HCT116 (cell line): ENCODE measurements around the gene FOSB. TPM values are rescaled to one million over a fixed set of nuclear protein-coding genes. Genes with fewer than 3 reads are reported as not detected.

Experiments
- ATAC-seq: fragments of 200-7000 bp; cut with Tn5 transposase; 2 replicates; pipeline ENCODE4 v1.9.1; 2020; ENCODE audit warnings: mild to moderate bottlenecking, moderate library complexity
- BruUV-seq: library from RNA; stranded (reverse); fragments of 400-500 nt; replicated peaks from 2 replicates; lab custom pipeline; 2021; lab: Mats Ljungman, UMichigan
- CTCF ChIA-PET: fragments of 300-600 bp; sonication (Branson Sonifier 250); formaldehyde crosslinking; loops from one replicate; lab custom pipeline; 2021; ENCODE audit warnings: antibody characterized with exemption; lab: Charles Lee
- POLR2A ChIA-PET: fragments of 300-600, 350-600 bp; sonication (Branson Sonifier 250); formaldehyde crosslinking; loops from one replicate; lab custom pipeline; 2021; ENCODE audit warnings: antibody characterized with exemption; lab: Charles Lee
- RAD21 ChIA-PET, 2 experiments: fragments of 300-600 bp; sonication (Branson Sonifier 250); formaldehyde crosslinking; loops; one replicate each; lab custom pipeline; 2023; ENCODE audit warnings: low total read pairs in 2 of 2; ENCODE audit not compliant: uncharacterized antibody in 2 of 2, unreplicated experiment in 2 of 2, low non-redundant PET in 1 of 2; lab: Charles Lee
- DNase-seq: peaks from one replicate; pipeline ENCODE4 v3.0.0-alpha.2; 2010; ENCODE audit warnings: low read depth, low spot score
- H2AFZ ChIP-seq: fragments of 200-600 bp; shearing (Covaris generic), sonication (generic); 2 replicates; pipeline ENCODE4 v1.6.1; 2017; ENCODE audit warnings: low read depth, mixed run types, mixed read lengths, antibody characterized with exemption, low read length; ENCODE audit not compliant: poor library complexity, severe bottlenecking
- H3K27ac ChIP-seq: 2 replicates; pipeline ENCODE4 v1.5.1; 2012; ENCODE audit warnings: low read depth, low read length
- H3K27me3 ChIP-seq: fragments of 200-600 bp; sonication (generic); 2 replicates; pipeline ENCODE4 v1.6.1; 2016; ENCODE audit warnings: mixed run types, low read length, mixed read lengths; ENCODE audit not compliant: insufficient read depth
- H3K36me3 ChIP-seq, 2 experiments: fragments of 200-500 bp in 1 of 2; fragments of 200-600 bp in 1 of 2; sonication (Bioruptor generic) in 1 of 2; sonication (generic) in 1 of 2; 2 replicates each; pipeline versions ENCODE4 v1.5.1 to v1.6.1; 2014 to 2016; ENCODE audit warnings: low read length in 2 of 2, inconsistent platforms in 1 of 2, mixed read lengths in 1 of 2, mixed run types in 1 of 2; ENCODE audit not compliant: insufficient read depth in 2 of 2, control insufficient read depth in 1 of 2
- H3K4me1 ChIP-seq, 2 experiments: fragments of 200-600 bp in 1 of 2; sonication (generic) in 1 of 2; 2 replicates each; pipeline versions ENCODE4 v1.5.1 to v1.6.1; 2012 to 2017; ENCODE audit warnings: low read length in 2 of 2, inconsistent platforms in 1 of 2, mild to moderate bottlenecking in 1 of 2, mixed read lengths in 1 of 2, mixed run types in 1 of 2, moderate library complexity in 1 of 2; ENCODE audit not compliant: insufficient read depth in 2 of 2, control insufficient read depth in 1 of 2
- H3K4me2 ChIP-seq: fragments of 200-600 bp; sonication (generic); 2 replicates; pipeline ENCODE4 v1.6.1; 2017; ENCODE audit warnings: mixed run types, low read length, mixed read lengths
- H3K4me3 ChIP-seq, 2 experiments: fragments of 200-600 bp in 1 of 2; sonication (generic) in 1 of 2; replicated peaks in 1 of 2; 2 replicates each; pipeline ENCODE4 v1.5.1; 2011 to 2016; ENCODE audit warnings: low read length in 2 of 2, control low read depth in 1 of 2, low read depth in 1 of 2, mild to moderate bottlenecking in 1 of 2, mixed read lengths in 1 of 2, mixed run types in 1 of 2
- H3K79me2 ChIP-seq: fragments of 200-600 bp; sonication (generic); 2 replicates; pipeline ENCODE4 v1.6.1; 2017; ENCODE audit warnings: mild to moderate bottlenecking, mixed run types, low read length, moderate library complexity, mixed read lengths; ENCODE audit not compliant: insufficient read depth
- H3K9ac ChIP-seq: fragments of 200-600 bp; sonication (generic); 2 replicates; pipeline ENCODE4 v1.6.1; 2016; ENCODE audit warnings: low read length, mixed read lengths
- H3K9me2 ChIP-seq: fragments of 200-600 bp; sonication (generic), shearing (Covaris generic); 2 replicates; pipeline ENCODE4 v1.6.1; 2017; ENCODE audit warnings: mixed run types, mild to moderate bottlenecking, moderate library complexity; ENCODE audit not compliant: insufficient read depth
- H3K9me3 ChIP-seq, 2 experiments: fragments of 200-500 bp in 1 of 2; fragments of 200-600 bp in 1 of 2; sonication (Bioruptor generic) in 1 of 2; sonication (generic) in 1 of 2; 2 replicates each; pipeline ENCODE4 v1.6.1; 2014 to 2017; ENCODE audit warnings: low read length in 2 of 2, mixed read lengths in 2 of 2, inconsistent platforms in 1 of 2, low read depth in 1 of 2, mild to moderate bottlenecking in 1 of 2, mixed run types in 1 of 2, moderate library complexity in 1 of 2; ENCODE audit not compliant: control insufficient read depth in 1 of 2, insufficient read depth in 1 of 2
- H4K20me1 ChIP-seq: fragments of 200-600 bp; sonication (generic), shearing (Covaris generic); 2 replicates; pipeline ENCODE4 v1.6.1; 2017; ENCODE audit warnings: mixed run types, mild to moderate bottlenecking, moderate library complexity; ENCODE audit not compliant: insufficient read depth
- ATF3 ChIP-seq: IDR thresholded peaks from 2 replicates; pipeline ENCODE4 v1.6.1; 2012
- CBX3 ChIP-seq: IDR thresholded peaks from 2 replicates; pipeline ENCODE4 v1.6.1; 2012; ENCODE audit warnings: low read depth
- CEBPB ChIP-seq: IDR thresholded peaks from 2 replicates; pipeline ENCODE4 v1.6.1; 2012; ENCODE audit warnings: low read depth
- CTCF ChIP-seq, 3 experiments: fragments of 200-600 bp in 1 of 3; sonication (generic) in 1 of 3; IDR thresholded peaks in 2 of 3; conservative IDR thresholded peaks in 1 of 3; 2 replicates each; pipeline ENCODE4 v1.5.1; 2012 to 2017; ENCODE audit warnings: low read depth in 2 of 3, low read length in 2 of 3, antibody characterized with exemption in 1 of 3, borderline replicate concordance in 1 of 3, control low read depth in 1 of 3, mild to moderate bottlenecking in 1 of 3, mixed read lengths in 1 of 3, mixed run types in 1 of 3, moderate library complexity in 1 of 3; ENCODE audit not compliant: insufficient read depth in 1 of 3
- EZH2 ChIP-seq: fragments of 200-600 bp; sonication (generic); IDR thresholded peaks from 2 replicates; pipeline ENCODE4 v1.6.1; 2017; ENCODE audit warnings: antibody characterized with exemption, mixed run types
- EZH2phosphoT487 ChIP-seq: fragments of 200-600 bp; IDR thresholded peaks from 2 replicates; pipeline ENCODE4 v1.6.1; 2018; ENCODE audit warnings: antibody characterized with exemption, borderline replicate concordance
- FOSL1 ChIP-seq: IDR thresholded peaks from 2 replicates; pipeline ENCODE4 v1.6.1; 2012; ENCODE audit warnings: low read depth
- POLR2A ChIP-seq: IDR thresholded peaks from 2 replicates; pipeline ENCODE4 v1.7.0; 2011; ENCODE audit warnings: borderline replicate concordance; ENCODE audit not compliant: insufficient read depth, insufficient read length; ENCODE audit errors: extremely low read depth
- RAD21 ChIP-seq: IDR thresholded peaks from 2 replicates; pipeline ENCODE4 v1.6.1; 2012; ENCODE audit warnings: low read depth, mild to moderate bottlenecking
- REST ChIP-seq: IDR thresholded peaks from 2 replicates; pipeline ENCODE4 v1.6.1; 2012; ENCODE audit warnings: low read depth
- SIN3A ChIP-seq: IDR thresholded peaks from 2 replicates; pipeline ENCODE4 v1.6.1; 2012; ENCODE audit warnings: low read depth
- SRF ChIP-seq: IDR thresholded peaks from 2 replicates; pipeline ENCODE4 v1.6.1; 2012; ENCODE audit warnings: low read depth
- TCF7L2 ChIP-seq: IDR thresholded peaks from 2 replicates; pipeline ENCODE4 v1.7.0; 2011; ENCODE audit warnings: borderline replicate concordance, inconsistent platforms; ENCODE audit not compliant: insufficient read depth, insufficient read length; ENCODE audit errors: extremely low read depth
- YY1 ChIP-seq: IDR thresholded peaks from 2 replicates; pipeline ENCODE4 v1.6.1; 2011; ENCODE audit warnings: low read length, low read depth, moderate library complexity, mild to moderate bottlenecking; ENCODE audit not compliant: insufficient replicate concordance; ENCODE audit errors: extremely low read depth
- ZBTB33 ChIP-seq: IDR thresholded peaks from 2 replicates; pipeline ENCODE4 v1.6.1; 2011; ENCODE audit warnings: mild to moderate bottlenecking, low read length, moderate library complexity; ENCODE audit not compliant: insufficient replicate concordance; ENCODE audit errors: extremely low read depth
- ZFX ChIP-seq: fragments of 450-650 bp; IDR thresholded peaks from 2 replicates; pipeline ENCODE4 v1.6.1; 2017
- intact Hi-C: fragments of 100-400 bp; cut with micrococcal nuclease; formaldehyde crosslinking; loops from 2 replicates; pipeline ENCODE4 v1.10.0; 2022
- total RNA-seq: library from RNA; stranded (reverse); gene quantifications from one replicate; pipeline ENCODE4 v1.2.1, GENCODE V29; 2021; ENCODE audit not compliant: unreplicated experiment

The FOSB gene
- total RNA-seq, 1 experiment from 2014 or later = 12.6 TPM

GRCh38 chr19:45478454-45479238, 10.8 kb downstream of the FOSB start (continued):
- TF ChIP-seq CEBPB = no peak
- peak; percentile 75 for TF ChIP-seq CBX3
- peak; percentile 97 for TF ChIP-seq RAD21
- TF ChIP-seq ZFX = no peak
- TF ChIP-seq TCF7L2 = peak; percentile 14
- TF ChIP-seq SRF = peak; percentile 49; the same call in 1 of the 2 replicates

GRCh38 chr19:45483033-45483432, 15.2 kb downstream of the FOSB start:
- intact Hi-C loops = no loop called here
- RAD21 ChIA-PET = no interaction called here
- no TSS peak for BruUV-seq

More at GRCh38 chr19:45483033-45483432, 15.2 kb downstream of the FOSB start:
- no peaks in the 10 kb centered on the region for H3K9me2 ChIP-seq
- H3K4me3 ChIP-seq = no peak overlapping the region
- no peaks in the 10 kb centered on the region for H3K27me3 ChIP-seq
- peaks cover 14 to 45% of the 10 kb centered on the region in 2 experiments for H3K4me1 ChIP-seq
- H4K20me1 ChIP-seq = no peaks in the 10 kb centered on the region
- ChIA-PET CTCF (interaction anchor here (1.7 to 3.9 kb wide), 2 partner anchors 12 to 43 kb away, joined by 6 to 33 read pairs; partner anchors contain the start of gene RTN2), POLR2A (no interaction called here)
- no peaks in the 10 kb centered on the region for H3K9me3 ChIP-seq
- H3K9ac ChIP-seq = no peak overlapping the region
- no peaks in the 10 kb centered on the region for H3K36me3 ChIP-seq
- H3K79me2 ChIP-seq = no peaks in the 10 kb centered on the region
- TF ChIP-seq REST (no peak), EZH2 (no peak), ATF3 (no peak), CTCF (IDR thresholded peaks at IDR 0.05 in 2 of 3, conservative IDR thresholded peaks at IDR 0.05 in 1 of 3; ENCODE audit: borderline replicate concordance in 1 of 3, insufficient read depth in 1 of 3, low read depth in 2 of 3, low read length in 2 of 3) (no peak), SIN3A (no peak), EZH2phosphoT487 (no peak), CEBPB (no peak), FOSL1 (no peak), POLR2A (no peak), TCF7L2 (no peak), YY1 (no peak), ZBTB33 (no peak)
- TF ChIP-seq, all 23 proteins: peak for 0
- H3K27ac ChIP-seq = no peak overlapping the region
- no peak overlapping the region for H2AFZ ChIP-seq
- ATAC-seq (no peak), DNase-seq (no peak)
- H3K4me2 ChIP-seq = no peak overlapping the region
